H1 (cell line): ENCODE measurements around the gene AMT. TPM values are rescaled to one million over a fixed set of nuclear protein-coding genes. Genes with fewer than 3 reads are reported as not detected.

ENCODE experiments used
- CTCF ChIA-PET: fragments of 300-600 bp; sonication (Branson Sonifier 250); formaldehyde crosslinking; loops from one replicate; lab custom pipeline; 2021; ENCODE audit not compliant: partially characterized antibody; lab: Charles Lee
- POLR2A ChIA-PET: fragments of 300-600 bp; sonication (Branson Sonifier 250); formaldehyde crosslinking; loops from one replicate; lab custom pipeline; 2021; ENCODE audit warnings: inconsistent platforms; ENCODE audit not compliant: partially characterized antibody; lab: Charles Lee
- DNase-seq, 2 experiments: peaks; one replicate each; pipeline versions ENCODE4 v3.0.0 to v3.0.0-alpha.2; 2010 to 2022; ENCODE audit warnings: low spot score in 2 of 2, low read depth in 1 of 2, mixed read lengths in 1 of 2
- FAIRE-seq: peaks from 2 replicates; lab custom pipeline; 2011; peaks lifted over from hg19 to GRCh38; lab: Jason Lieb, UNC
- H2AFZ ChIP-seq: 2 replicates; pipeline ENCODE4 v1.8.1; 2012; ENCODE audit warnings: low read length, inconsistent platforms
- H2AK5ac ChIP-seq: 2 replicates; pipeline ENCODE4 v1.6.1; 2013; ENCODE audit warnings: low read depth, low read length
- H2BK120ac ChIP-seq: replicated peaks from 2 replicates; pipeline ENCODE3; 2013; ENCODE audit warnings: low read depth, low read length, inconsistent platforms
- H2BK12ac ChIP-seq: 2 replicates; pipeline ENCODE4 v1.6.1; 2013; ENCODE audit warnings: low read depth, low read length
- H2BK15ac ChIP-seq: 2 replicates; pipeline ENCODE4 v1.6.1; 2013; ENCODE audit warnings: low read length
- H2BK20ac ChIP-seq: 2 replicates; pipeline ENCODE4 v1.6.1; 2013; ENCODE audit warnings: low read length
- H2BK5ac ChIP-seq: 2 replicates; pipeline ENCODE4 v1.6.1; 2013; ENCODE audit warnings: low read depth, low read length
- H3K14ac ChIP-seq: 2 replicates; pipeline ENCODE4 v1.6.1; 2013; ENCODE audit warnings: inconsistent platforms; ENCODE audit not compliant: insufficient read length
- H3K18ac ChIP-seq: 2 replicates; pipeline ENCODE4 v1.6.1; 2013; ENCODE audit warnings: low read length; ENCODE audit errors: extremely low read depth
- H3K23ac ChIP-seq: 2 replicates; pipeline ENCODE4 v1.6.1; 2013; ENCODE audit warnings: inconsistent platforms; ENCODE audit not compliant: insufficient read length
- H3K23me2 ChIP-seq: 2 replicates; pipeline ENCODE4 v1.6.1; 2013; ENCODE audit warnings: low read depth, low read length
- H3K27ac ChIP-seq: 2 replicates; pipeline ENCODE4 v1.6.1; 2011; ENCODE audit warnings: low read depth, low read length, inconsistent platforms
- H3K27me3 ChIP-seq, 4 experiments: replicated peaks in 1 of 4; 1 replicate in 1 of 4; 2 replicates in 3 of 4; pipeline versions ENCODE4 v1.6.1 to v1.8.1; 2011 to 2013; ENCODE audit warnings: low read length in 3 of 4, mild to moderate bottlenecking in 3 of 4, inconsistent platforms in 2 of 4, mixed read lengths in 2 of 4, moderate library complexity in 1 of 4; ENCODE audit not compliant: control insufficient read depth in 3 of 4, insufficient read depth in 3 of 4; ENCODE audit errors: extremely low read depth in 1 of 4
- H3K36me3 ChIP-seq, 4 experiments: 2 replicates each; pipeline versions ENCODE4 v1.6.1 to v1.8.1; 2011 to 2013; ENCODE audit warnings: mild to moderate bottlenecking in 4 of 4, low read length in 3 of 4, moderate library complexity in 2 of 4, control low read depth in 1 of 4, inconsistent platforms in 1 of 4; ENCODE audit not compliant: insufficient read depth in 4 of 4, control insufficient read depth in 2 of 4
- H3K4ac ChIP-seq: replicated peaks from 2 replicates; pipeline ENCODE3; 2013; ENCODE audit warnings: low read length, low read depth, mixed read lengths, inconsistent platforms; ENCODE audit not compliant: insufficient read length
- H3K4me1 ChIP-seq, 4 experiments: replicated peaks in 1 of 4; 1 replicate in 1 of 4; 2 replicates in 3 of 4; pipeline versions ENCODE4 v1.6.1 to v1.8.1; 2011 to 2013; ENCODE audit warnings: low read length in 3 of 4, inconsistent platforms in 2 of 4, mixed read lengths in 1 of 4; ENCODE audit not compliant: insufficient read depth in 4 of 4, control insufficient read depth in 3 of 4
- H3K4me2 ChIP-seq, 2 experiments: 2 replicates each; pipeline versions ENCODE4 v1.6.1 to v1.8.1; 2011 to 2013; ENCODE audit warnings: low read depth in 2 of 2, low read length in 2 of 2, control low read depth in 1 of 2, inconsistent platforms in 1 of 2, mild to moderate bottlenecking in 1 of 2; ENCODE audit not compliant: insufficient read depth in 1 of 2
- H3K4me3 ChIP-seq, 4 experiments: fragments of 200-600, 300-600 bp in 1 of 4; sonication (generic), shearing (Covaris generic), sonication (Bioruptor Twin) in 1 of 4; 2 replicates each; pipeline versions ENCODE4 v1.5.1 to v1.8.1; 2011 to 2016; ENCODE audit warnings: low read length in 4 of 4, low read depth in 3 of 4, control low read depth in 2 of 4, inconsistent platforms in 2 of 4, mild to moderate bottlenecking in 2 of 4, mixed read lengths in 1 of 4, moderate library complexity in 1 of 4; ENCODE audit not compliant: insufficient read depth in 2 of 4; ENCODE audit errors: extremely low read depth in 1 of 4
- H3K56ac ChIP-seq: replicated peaks from 2 replicates; pipeline ENCODE3; 2013; ENCODE audit warnings: low read depth, mild to moderate bottlenecking, mixed read lengths, low read length, inconsistent platforms; ENCODE audit not compliant: insufficient read length
- H3K79me1 ChIP-seq: 2 replicates; pipeline ENCODE4 v1.6.1; 2013; ENCODE audit warnings: low read depth, low read length, control low read depth
- H3K79me2 ChIP-seq, 2 experiments: 2 replicates each; pipeline versions ENCODE4 v1.6.1 to v1.8.1; 2012 to 2013; ENCODE audit warnings: low read length in 2 of 2, mild to moderate bottlenecking in 2 of 2, inconsistent platforms in 1 of 2; ENCODE audit not compliant: insufficient read depth in 2 of 2, control insufficient read depth in 1 of 2
- H3K9ac ChIP-seq, 4 experiments: replicated peaks in 1 of 4; 1 replicate in 1 of 4; 2 replicates in 3 of 4; pipeline versions ENCODE4 v1.6.1 to v1.8.1; 2011 to 2013; ENCODE audit warnings: low read depth in 3 of 4, low read length in 3 of 4, control low read depth in 2 of 4, mild to moderate bottlenecking in 2 of 4, moderate library complexity in 2 of 4, inconsistent platforms in 1 of 4; ENCODE audit errors: extremely low read depth in 1 of 4
- H3K9me3 ChIP-seq, 2 experiments: 2 replicates each; pipeline versions ENCODE4 v1.6.1 to v1.8.1; 2012 to 2013; ENCODE audit warnings: mild to moderate bottlenecking in 2 of 2, moderate library complexity in 2 of 2, control low read depth in 1 of 2, inconsistent platforms in 1 of 2, low read depth in 1 of 2, low read length in 1 of 2, mixed read lengths in 1 of 2; ENCODE audit not compliant: insufficient read depth in 2 of 2
- H4K20me1 ChIP-seq, 2 experiments: replicated peaks in 1 of 2; 2 replicates each; pipeline versions ENCODE3 to v1.8.1; 2011 to 2013; ENCODE audit warnings: inconsistent platforms in 2 of 2, low read length in 2 of 2, mild to moderate bottlenecking in 1 of 2; ENCODE audit not compliant: insufficient read depth in 2 of 2, control insufficient read depth in 1 of 2
- H4K5ac ChIP-seq: 2 replicates; pipeline ENCODE4 v1.6.1; 2013; ENCODE audit warnings: low read length, low read depth, mixed read lengths, inconsistent platforms; ENCODE audit not compliant: insufficient read length
- H4K8ac ChIP-seq: 2 replicates; pipeline ENCODE4 v1.8.0; 2013; ENCODE audit warnings: mild to moderate bottlenecking, moderate library complexity, low read length, inconsistent platforms; ENCODE audit not compliant: insufficient read depth; ENCODE audit errors: extremely low read depth
- H4K91ac ChIP-seq: replicated peaks from 2 replicates; pipeline ENCODE3; 2013; ENCODE audit warnings: low read length, mixed read lengths, inconsistent platforms; ENCODE audit not compliant: insufficient read length
- BRCA1 ChIP-seq: IDR thresholded peaks from 2 replicates; pipeline ENCODE4 v1.6.1; 2012; ENCODE audit warnings: low read depth, low read length, improper control_type of control experiment
- EGR1 ChIP-seq: IDR thresholded peaks from 2 replicates; pipeline ENCODE4 v1.6.1; 2011; ENCODE audit warnings: low read depth, low read length, borderline replicate concordance
- HDAC2 ChIP-seq, 2 experiments: fragments of 300-600 bp in 1 of 2; sonication (generic) in 1 of 2; IDR thresholded peaks; 2 replicates each; pipeline ENCODE4 v1.6.1; 2011 to 2012; ENCODE audit warnings: low read depth in 2 of 2, low read length in 2 of 2, mild to moderate bottlenecking in 2 of 2, moderate library complexity in 2 of 2, borderline replicate concordance in 1 of 2, inconsistent platforms in 1 of 2
- JUND ChIP-seq: IDR thresholded peaks from 2 replicates; pipeline ENCODE4 v1.6.1; 2011; ENCODE audit warnings: mild to moderate bottlenecking, improper control_type of control experiment, low read length
- KDM4A ChIP-seq: IDR thresholded peaks from one replicate; pipeline ENCODE4 v1.7.1; 2012; ENCODE audit warnings: low read depth, mild to moderate bottlenecking, moderate library complexity, low read length, inconsistent platforms; ENCODE audit not compliant: severe bottlenecking
- MAFK ChIP-seq: IDR thresholded peaks from 2 replicates; pipeline ENCODE4 v1.6.1; 2012; ENCODE audit warnings: low read depth, mild to moderate bottlenecking, improper control_type of control experiment, low read length
- NRF1 ChIP-seq: IDR thresholded peaks from 2 replicates; pipeline ENCODE4 v1.6.1; 2011; ENCODE audit warnings: mild to moderate bottlenecking, low read depth, low read length, improper control_type of control experiment
- SAP30 ChIP-seq: fragments of 300-600 bp; sonication (generic); IDR thresholded peaks from 2 replicates; pipeline ENCODE4 v1.7.1; 2012; ENCODE audit warnings: low read length, moderate library complexity, mild to moderate bottlenecking, inconsistent platforms; ENCODE audit not compliant: insufficient read depth, insufficient replicate concordance
- SIN3A ChIP-seq, 2 experiments: IDR thresholded peaks in 1 of 2; conservative IDR thresholded peaks in 1 of 2; 2 replicates each; pipeline ENCODE4 v1.6.1; 2011 to 2012; ENCODE audit warnings: low read length in 2 of 2, improper control_type of control experiment in 1 of 2, low read depth in 1 of 2, mild to moderate bottlenecking in 1 of 2
- WGBS, 2 experiments: shearing (Covaris generic) in 1 of 2; methylation state at CpG; one replicate each; pipeline versions ENCODE4 v1.1.6 to v1.1.7; 2013 to 2015; ENCODE audit warnings: low lambda C conversion rate in 2 of 2, mixed read lengths in 2 of 2, inconsistent platforms in 1 of 2, low coverage in 1 of 2, missing lambda C conversion rate in 1 of 2; ENCODE audit not compliant: insufficient replicate concordance in 2 of 2, insufficient coverage in 1 of 2, insufficient read length in 1 of 2; ENCODE audit errors: extremely low coverage in 1 of 2, missing lambda C conversion rate in 1 of 2; 5-methylcytosine and 5-hydroxymethylcytosine counted together
- polyA plus RNA-seq, 7 experiments: library from polyadenylated mRNA; depleted of rRNA in 3 of 7; stranded (reverse) in 5 of 7; unstranded in 2 of 7; fragments of >200 nt in 5 of 7; fragments of 200-250 nt in 2 of 7; gene quantifications; 1 replicate in 5 of 7; 2 replicates in 1 of 7; 4 replicates in 1 of 7; pipeline versions ENCODE4 v1.2.1 to v1.2.3, GENCODE V29; 2011 to 2013; ENCODE audit warnings: missing spikeins in 2 of 7, mixed read lengths in 2 of 7
- total RNA-seq: library from RNA; stranded (reverse); fragmentation: NEBNext Ultra II Directional; extraction: Animal tissue kit (Norgen Biotek cat#: 25700); gene quantifications from 2 replicates; pipeline ENCODE4 v1.2.1, GENCODE V29; 2021
- TF ChIP-seq, protein P1 (sequence below): IDR thresholded peaks from 2 replicates; pipeline ENCODE4 v1.6.1; 2011; ENCODE audit warnings: low read length, improper control_type of control experiment

The AMT gene
- total and polyA plus RNA-seq, 2 of the 8 experiments (the other 6 are each of a cell fraction or from before 2014, with no cell fraction given): 46.5 to 92.4 TPM

DNA sequence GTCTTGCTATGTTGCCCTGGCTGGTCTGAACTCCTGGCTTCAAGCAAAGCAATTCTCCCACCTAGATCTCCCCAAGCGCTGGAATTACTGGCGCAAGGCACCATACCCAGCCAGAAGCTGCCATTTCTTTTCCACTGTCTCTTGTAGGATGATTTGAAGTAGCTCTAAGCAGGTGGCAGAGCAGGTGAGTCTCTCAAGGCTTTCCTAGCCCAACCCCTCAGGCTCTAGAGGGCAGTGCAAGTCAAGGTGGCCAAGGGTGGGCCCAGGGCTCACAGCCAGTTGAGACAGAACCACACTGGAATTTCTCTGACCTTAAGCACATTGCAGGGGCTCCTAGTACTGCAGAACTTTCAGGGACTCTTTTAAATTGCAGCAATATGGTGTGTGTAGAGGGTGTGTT lies 32.2 kb upstream of the AMT start:
- peak; percentile 61 to 71 for DNase-seq
- H2BK20ac ChIP-seq: no peak overlapping the region
- no peak overlapping the region for H3K23ac ChIP-seq
- no peak overlapping the region for H3K18ac ChIP-seq
- H2BK12ac ChIP-seq: no peak overlapping the region
- H2AK5ac ChIP-seq: no peak overlapping the region
- no peaks in the 10 kb centered on the region for H4K20me1 ChIP-seq
- no peak overlapping the region for H4K91ac ChIP-seq
- peak; percentile 94 for FAIRE-seq
- CTCF ChIA-PET: interaction anchor here (0.6 to 4.1 kb wide), 43 partner anchors 9 to 284 kb away, joined by 3 to 50 read pairs (median 6); partner anchors contain the start of genes AMT and USP4
- H2AFZ ChIP-seq: no peak overlapping the region
- POLR2A ChIA-PET: interaction anchor here (0.7 to 11.8 kb wide), 6 partner anchors 17 to 97 kb away, joined by 3 to 205 read pairs (median 4); partner anchors contain the start of genes AMT, DAG1, RHOA and TCTA
- no peak overlapping the region for H2BK15ac ChIP-seq
- H4K8ac ChIP-seq: no peak overlapping the region
- no peaks in the 10 kb centered on the region for H3K23me2 ChIP-seq
- no peak overlapping the region for H3K4ac ChIP-seq
- peaks cover 5 to 13% (median 11%) of the 10 kb centered on the region in 4 experiments for H3K4me1 ChIP-seq
- no peaks in the 10 kb centered on the region for H3K36me3 ChIP-seq
- no peaks in the 10 kb centered on the region for H3K9me3 ChIP-seq
- WGBS, 2 experiments: 46% methylated on average over 2 of the region's 2 CpGs; no CpG with 5 or more reads in 1 of the 2 experiments
- H3K79me1 ChIP-seq: no peaks in the 10 kb centered on the region
- no peaks in the 10 kb centered on the region for H3K79me2 ChIP-seq
- H3K27ac ChIP-seq: no peak overlapping the region
- H3K27me3 ChIP-seq: no peaks in the 10 kb centered on the region
- H3K14ac ChIP-seq: no peak overlapping the region
- no peak overlapping the region for H3K56ac ChIP-seq
- no peak overlapping the region for H4K5ac ChIP-seq
- H3K4me2 ChIP-seq: no peak overlapping the region
- H2BK5ac ChIP-seq: no peak overlapping the region
- no peak overlapping the region; a peak in 1 of 7 replicates for H3K9ac ChIP-seq
- no peak overlapping the region for H3K4me3 ChIP-seq
- no peak overlapping the region for H2BK120ac ChIP-seq
- TF ChIP-seq, protein P1, sequence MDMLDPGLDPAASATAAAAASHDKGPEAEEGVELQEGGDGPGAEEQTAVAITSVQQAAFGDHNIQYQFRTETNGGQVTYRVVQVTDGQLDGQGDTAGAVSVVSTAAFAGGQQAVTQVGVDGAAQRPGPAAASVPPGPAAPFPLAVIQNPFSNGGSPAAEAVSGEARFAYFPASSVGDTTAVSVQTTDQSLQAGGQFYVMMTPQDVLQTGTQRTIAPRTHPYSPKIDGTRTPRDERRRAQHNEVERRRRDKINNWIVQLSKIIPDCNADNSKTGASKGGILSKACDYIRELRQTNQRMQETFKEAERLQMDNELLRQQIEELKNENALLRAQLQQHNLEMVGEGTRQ: no peak
- TF ChIP-seq HDAC2 (IDR thresholded peaks at IDR 0.05; ENCODE audit: borderline replicate concordance in 1 of 2, low read depth in 2 of 2, low read length in 2 of 2) (no peak), MAFK (no peak), BRCA1 (no peak), SIN3A (conservative IDR thresholded peaks at IDR 0.05 in 1 of 2, IDR thresholded peaks at IDR 0.05 in 1 of 2; ENCODE audit: low read depth in 1 of 2, low read length in 2 of 2) (0 out of 4 replicates have a peak, but pooled peaks of 1 of the 2 experiments have one; percentile 36), SAP30 (no peak), JUND (no peak), NRF1 (no peak), KDM4A (no peak), EGR1 (no peak)
